22Rv1 (cell line): Measurements from ENCODE around the gene FUT1.

Experiments used
- CTCF ChIP-seq: fragments of 450-650 bp; IDR thresholded peaks from 2 replicates; pipeline ENCODE4 v1.5.1; 2017; ENCODE audit warnings: mild to moderate bottlenecking
- ZFX ChIP-seq: fragments of 450-650 bp; IDR thresholded peaks from 2 replicates; pipeline ENCODE4 v1.6.1; 2017; ENCODE audit warnings: antibody characterized with exemption, borderline replicate concordance

GRCh38 chr19:48734625-48735024 is 17.8 kb downstream of the FUT1 start:
- no peak for TF ChIP-seq CTCF
- TF ChIP-seq ZFX: no peak
